ENCODE data around the gene SLC26A5.

Gene SLC26A5

GRCh38 chr7:103344453-103345149 is 101.4 kb downstream of the SLC26A5 start, which contains the start of gene DNAJC2:
Gene DNAJC2 (minus strand): TSS chr7:103344767. CDS start chr7:103344622, 145 bp downstream.
- DNase-seq, result peak; percentile 84

- DNase-seq, result peak; percentile 5
These were observed 102.1 kb downstream of the SLC26A5 start for GRCh38 chr7:103343758-103344452.

GRCh38 chr7:103343332-103343731 is 102.7 kb downstream of the SLC26A5 start:
- DNase-seq, result no peak

- DNase-seq, result no peak
These were observed 104.5 kb downstream of the SLC26A5 start for GRCh38 chr7:103341466-103341865.

GRCh38 chr7:103338864-103339263 is 107.1 kb downstream of the SLC26A5 start:
- no peak for DNase-seq

GRCh38 chr7:103336761-103337160 is 109.2 kb downstream of the SLC26A5 start:
- DNase-seq, result no peak

GRCh38 chr7:103325744-103326143 is 120.3 kb downstream of the SLC26A5 start:
- no peak for DNase-seq

Measured in central memory CD4-positive, alpha-beta T cell (primary cell).